Cardiac fibroblast (primary cell): ENCODE measurements around the gene DNAJB6.

Experiments used
- DNase-seq, 2 donors: peaks; one replicate each; pipeline versions ENCODE4 v3.0.0 to v3.0.0-alpha.2; 2010; ENCODE audit warnings: low read depth in 2 of 2
- H3K4me3 ChIP-seq, 2 donors: replicated peaks in 1 of 2; 1 replicate in 1 of 2; 2 replicates in 1 of 2; pipeline ENCODE4 v1.5.1; 2011; ENCODE audit warnings: low read depth in 2 of 2, low read length in 2 of 2, mild to moderate bottlenecking in 2 of 2, moderate library complexity in 1 of 2
- TF ChIP-seq, protein P1 (sequence below): IDR thresholded peaks from one replicate; pipeline ENCODE4 v1.5.1; 2011; ENCODE audit warnings: low read depth, mild to moderate bottlenecking, low read length, inconsistent platforms

DNAJB6 gene

DNA sequence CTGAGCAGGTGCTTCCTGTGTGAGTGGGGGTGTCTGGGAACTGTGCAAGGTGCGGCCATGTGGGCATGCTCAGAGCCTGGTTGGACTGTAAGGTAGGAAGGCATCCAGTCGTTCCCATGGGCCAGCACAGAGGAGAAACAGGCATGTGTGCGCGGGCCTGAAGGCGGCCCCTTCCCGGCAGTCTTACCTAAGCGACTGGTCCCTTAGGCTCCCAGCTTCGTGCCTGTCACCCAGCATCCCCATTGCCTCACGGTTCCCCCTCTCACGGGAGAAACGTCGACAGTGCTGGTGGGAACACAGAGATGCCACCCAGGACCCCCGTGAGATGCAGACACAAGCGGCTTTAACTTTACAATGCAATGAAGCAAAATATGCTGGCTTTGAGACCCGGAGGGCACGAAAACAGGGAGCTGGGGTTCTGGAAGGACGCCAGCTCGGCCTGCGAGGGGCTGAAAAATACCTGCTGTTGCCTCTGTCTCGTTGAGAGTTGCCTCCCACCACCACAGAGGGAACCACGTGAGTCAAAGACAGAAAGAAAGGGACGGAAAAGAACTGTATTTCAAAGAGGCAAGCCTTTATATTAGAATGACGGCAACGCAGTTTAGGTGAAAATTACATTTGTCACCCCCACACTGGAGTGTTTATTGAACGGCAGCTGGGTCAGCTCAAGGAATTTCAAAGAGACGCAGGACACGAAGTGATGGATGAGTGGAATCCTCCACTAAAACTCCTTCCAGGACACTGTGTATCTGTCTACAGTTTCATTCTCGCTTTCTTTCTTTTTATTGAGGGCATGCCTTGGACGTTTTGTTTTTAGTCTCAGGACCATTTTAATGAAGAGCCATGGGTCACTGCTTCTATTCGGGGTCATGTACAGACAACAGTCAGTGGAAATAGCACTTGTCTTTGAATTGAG is 128.4 kb downstream of the DNAJB6 start:
- DNase-seq, result no peak
- TF ChIP-seq, protein P1, sequence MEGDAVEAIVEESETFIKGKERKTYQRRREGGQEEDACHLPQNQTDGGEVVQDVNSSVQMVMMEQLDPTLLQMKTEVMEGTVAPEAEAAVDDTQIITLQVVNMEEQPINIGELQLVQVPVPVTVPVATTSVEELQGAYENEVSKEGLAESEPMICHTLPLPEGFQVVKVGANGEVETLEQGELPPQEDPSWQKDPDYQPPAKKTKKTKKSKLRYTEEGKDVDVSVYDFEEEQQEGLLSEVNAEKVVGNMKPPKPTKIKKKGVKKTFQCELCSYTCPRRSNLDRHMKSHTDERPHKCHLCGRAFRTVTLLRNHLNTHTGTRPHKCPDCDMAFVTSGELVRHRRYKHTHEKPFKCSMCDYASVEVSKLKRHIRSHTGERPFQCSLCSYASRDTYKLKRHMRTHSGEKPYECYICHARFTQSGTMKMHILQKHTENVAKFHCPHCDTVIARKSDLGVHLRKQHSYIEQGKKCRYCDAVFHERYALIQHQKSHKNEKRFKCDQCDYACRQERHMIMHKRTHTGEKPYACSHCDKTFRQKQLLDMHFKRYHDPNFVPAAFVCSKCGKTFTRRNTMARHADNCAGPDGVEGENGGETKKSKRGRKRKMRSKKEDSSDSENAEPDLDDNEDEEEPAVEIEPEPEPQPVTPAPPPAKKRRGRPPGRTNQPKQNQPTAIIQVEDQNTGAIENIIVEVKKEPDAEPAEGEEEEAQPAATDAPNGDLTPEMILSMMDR, result no peak
- no peak overlapping the region for H3K4me3 ChIP-seq

- H3K4me3 ChIP-seq, result no peak overlapping the region
- DNase-seq, result peak; percentile 8 to 21
- TF ChIP-seq, protein P1, result no peak
These were observed 129.4 kb downstream of the DNAJB6 start for GRCh38 chr7:157465891-157466866.

- no peak for DNase-seq
These were observed 130.1 kb downstream of the DNAJB6 start for GRCh38 chr7:157466867-157467261.

More at GRCh38 chr7:157466867-157467261, 130.1 kb downstream of the DNAJB6 start:
- TF ChIP-seq, protein P1, result no peak
- no peak overlapping the region for H3K4me3 ChIP-seq
